Middle frontal gyrus (tissue), 1 donor: ENCODE data around the gene TACR1.

Experiments
- DNase-seq: peaks from one replicate; pipeline ENCODE4 v3.0.0-alpha.2; 2015; ENCODE audit warnings: low spot score; ENCODE audit errors: extremely low spot score

Gene TACR1

GRCh38 chr2:75054296-75054695, 145.0 kb downstream of the TACR1 start:
- DNase-seq = no peak

- DNase-seq = no peak
Observed at GRCh38 chr2:75053484-75054112, 145.7 kb downstream of the TACR1 start.

GRCh38 chr2:75047992-75048625, 151.2 kb downstream of the TACR1 start:
- DNase-seq = no peak

- no peak for DNase-seq
Observed at GRCh38 chr2:75047189-75047991, 151.9 kb downstream of the TACR1 start.

GRCh38 chr2:75045526-75046050, 153.7 kb downstream of the TACR1 start:
- no peak for DNase-seq

- DNase-seq = no peak
Observed at GRCh38 chr2:75044291-75044690, 155.0 kb downstream of the TACR1 start.

GRCh38 chr2:75042823-75043222, 156.5 kb downstream of the TACR1 start:
- DNase-seq = no peak

GRCh38 chr2:75041731-75042600, 157.4 kb downstream of the TACR1 start:
- no peak for DNase-seq

GRCh38 chr2:75041226-75041625, 158.1 kb downstream of the TACR1 start:
- no peak for DNase-seq

- DNase-seq = no peak
Observed at GRCh38 chr2:75035444-75036353, 163.6 kb downstream of the TACR1 start.

GRCh38 chr2:75033516-75033915, 165.8 kb downstream of the TACR1 start:
- DNase-seq = no peak

GRCh38 chr2:75031906-75032803, 167.2 kb downstream of the TACR1 start:
- no peak for DNase-seq

GRCh38 chr2:75031171-75031570, 168.1 kb downstream of the TACR1 start:
- DNase-seq = no peak

GRCh38 chr2:75030218-75031009, 168.9 kb downstream of the TACR1 start:
- DNase-seq = no peak

GRCh38 chr2:75027886-75028285, 171.4 kb downstream of the TACR1 start:
- DNase-seq = no peak

GRCh38 chr2:75025633-75026380, 173.5 kb downstream of the TACR1 start:
- DNase-seq = no peak

- DNase-seq = no peak
Observed at GRCh38 chr2:75025216-75025615, 174.1 kb downstream of the TACR1 start.
